Sigmoid colon (tissue), 7 donors: ENCODE measurements around the gene B4GALT6. TPM values are rescaled to one million over a fixed set of nuclear protein-coding genes. Genes with fewer than 3 reads are reported as not detected.

ENCODE experiments used
- DNase-seq: peaks from one replicate; pipeline ENCODE4 v3.0.0-alpha.2; 2019
- H3K27ac ChIP-seq, 4 donors: fragments of 200-600 bp; sonication (generic); one replicate each; pipeline ENCODE4 v1.5.1; 2016 to 2019; ENCODE audit warnings: mild to moderate bottlenecking in 1 of 4
- H3K27me3 ChIP-seq, 3 donors: fragments of 200-600 bp; sonication (generic); one replicate each; pipeline ENCODE4 v1.5.1; 2019; ENCODE audit warnings: mild to moderate bottlenecking in 1 of 3
- H3K36me3 ChIP-seq, 4 donors: fragments of 200-600 bp; sonication (generic); one replicate each; pipeline ENCODE4 v1.5.1; 2016 to 2019
- H3K4me1 ChIP-seq, 4 donors: fragments of 200-600 bp; sonication (generic); one replicate each; pipeline ENCODE4 v1.5.1; 2017 to 2019
- H3K4me3 ChIP-seq, 4 donors: fragments of 200-600 bp; sonication (generic); one replicate each; pipeline ENCODE4 v1.5.1; 2017 to 2019; ENCODE audit warnings: mild to moderate bottlenecking in 2 of 4, moderate library complexity in 1 of 4
- H3K9me3 ChIP-seq, 4 donors: fragments of 200-600 bp in 3 of 4; sonication (generic) in 3 of 4; one replicate each; pipeline versions ENCODE4 v1.5.1 to v1.6.1; 2013 to 2019
- EP300 ChIP-seq, 4 donors: sonication (generic); formaldehyde crosslinking; IDR thresholded peaks; one replicate each; pipeline ENCODE4 v1.6.1; 2017; ENCODE audit warnings: antibody characterized with exemption in 4 of 4
- POLR2A ChIP-seq, 2 donors: fragments of 450-650 bp; IDR thresholded peaks; one replicate each; pipeline ENCODE4 v1.6.1; 2016; ENCODE audit warnings: antibody characterized with exemption in 2 of 2, mild to moderate bottlenecking in 2 of 2, moderate library complexity in 2 of 2
- POLR2AphosphoS5 ChIP-seq, 4 donors: sonication (generic); formaldehyde crosslinking; IDR thresholded peaks; one replicate each; pipeline ENCODE4 v1.6.1; 2017; ENCODE audit warnings: antibody characterized with exemption in 4 of 4
- WGBS, 2 donors: extraction: QIAGEN DNeasy Blood & Tissue Kit; methylation state at CpG; one replicate each; pipeline ENCODE4 v1.1.7; 2013; 5-methylcytosine and 5-hydroxymethylcytosine counted together
- intact Hi-C: fragments of 100-400 bp; cut with DNase I; formaldehyde crosslinking; loops from one replicate; pipeline ENCODE4 v1.15.1; 2023
- polyA plus RNA-seq, 3 donors: library from polyadenylated mRNA; stranded (reverse); fragments of 200-250 nt; gene quantifications; one replicate each; pipeline ENCODE4 v1.2.3, GENCODE V29; 2013
- total RNA-seq, 4 donors: library from RNA; depleted of rRNA; stranded (reverse); fragments of >200 nt; gene quantifications; one replicate each; pipeline ENCODE4 v1.1.0, GENCODE V29; 2016
- TF ChIP-seq, protein P1 (sequence below), 4 experiments: fragments of 450-650 bp in 3 of 4; fragments of 200-600 bp in 1 of 4; IDR thresholded peaks; one replicate each; pipeline ENCODE4 v1.5.1; 2016 to 2019; ENCODE audit warnings: antibody characterized with exemption in 4 of 4, mild to moderate bottlenecking in 3 of 4, moderate library complexity in 2 of 4
- donor health status: healthy with polysubstance abuse.
- donor health status: Bipolar disorder and iron deficiency.
- donor health status: healthy.

The B4GALT6 gene
- total and polyA plus RNA-seq, 7 donors = 1.2 to 7.8 (median 4.7) TPM; not detected in 1

DNA sequence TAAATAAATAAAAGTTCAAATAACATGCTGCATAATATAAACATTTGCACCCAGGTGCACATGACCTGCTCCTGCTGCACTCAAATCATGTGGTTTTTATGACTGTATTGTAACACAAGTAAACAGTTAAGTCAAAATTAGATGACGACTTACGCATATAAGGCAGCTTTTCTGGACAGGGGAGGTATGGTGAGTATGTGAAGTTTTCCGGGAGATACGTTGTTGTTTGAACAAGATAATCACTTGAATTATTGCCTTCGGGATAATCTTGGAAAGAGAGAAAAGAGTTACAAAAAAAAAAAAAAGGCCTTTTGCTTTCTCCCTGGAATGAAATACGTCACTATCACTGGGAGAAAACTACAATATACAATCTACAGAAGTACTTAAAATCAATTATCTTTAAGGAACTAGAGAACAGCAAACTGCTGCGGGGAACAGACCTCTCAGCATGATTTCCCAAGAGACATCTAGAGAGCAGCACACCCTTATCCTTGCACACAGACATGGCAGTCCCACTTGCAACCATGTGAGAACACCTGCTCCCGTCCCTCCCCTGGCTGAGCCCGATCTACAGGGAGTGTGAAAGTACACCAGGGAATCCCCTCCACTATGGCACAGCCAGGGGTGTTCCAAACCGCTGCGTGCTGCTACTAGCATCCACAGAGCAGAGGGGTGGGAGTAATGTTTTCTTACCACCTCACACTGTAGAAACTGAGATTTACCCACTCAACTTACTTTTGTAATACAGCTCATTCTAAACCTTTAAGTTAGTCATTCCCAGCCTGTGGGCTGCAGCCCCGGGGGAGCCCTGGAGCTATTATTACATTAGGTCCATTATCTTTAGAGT lies 26.3 kb downstream of the B4GALT6 start:
- H3K36me3 ChIP-seq = no peaks in the 10 kb centered on the region
- no peak for DNase-seq
- H3K27ac ChIP-seq = no peak overlapping the region
- H3K27me3 ChIP-seq = no peaks in the 10 kb centered on the region
- no peak overlapping the region for H3K4me3 ChIP-seq
- H3K9me3 ChIP-seq = no peaks in the 10 kb centered on the region
- no peaks in the 10 kb centered on the region for H3K4me1 ChIP-seq
- WGBS, 2 donors = 21 to 54% methylated on average over 12 of the region's 12 CpGs
- TF ChIP-seq POLR2A (IDR thresholded peaks at IDR 0.05) (no peak), EP300 (IDR thresholded peaks at IDR 0.05) (no peak), POLR2AphosphoS5 (IDR thresholded peaks at IDR 0.05) (no peak)
- TF ChIP-seq, protein P1, sequence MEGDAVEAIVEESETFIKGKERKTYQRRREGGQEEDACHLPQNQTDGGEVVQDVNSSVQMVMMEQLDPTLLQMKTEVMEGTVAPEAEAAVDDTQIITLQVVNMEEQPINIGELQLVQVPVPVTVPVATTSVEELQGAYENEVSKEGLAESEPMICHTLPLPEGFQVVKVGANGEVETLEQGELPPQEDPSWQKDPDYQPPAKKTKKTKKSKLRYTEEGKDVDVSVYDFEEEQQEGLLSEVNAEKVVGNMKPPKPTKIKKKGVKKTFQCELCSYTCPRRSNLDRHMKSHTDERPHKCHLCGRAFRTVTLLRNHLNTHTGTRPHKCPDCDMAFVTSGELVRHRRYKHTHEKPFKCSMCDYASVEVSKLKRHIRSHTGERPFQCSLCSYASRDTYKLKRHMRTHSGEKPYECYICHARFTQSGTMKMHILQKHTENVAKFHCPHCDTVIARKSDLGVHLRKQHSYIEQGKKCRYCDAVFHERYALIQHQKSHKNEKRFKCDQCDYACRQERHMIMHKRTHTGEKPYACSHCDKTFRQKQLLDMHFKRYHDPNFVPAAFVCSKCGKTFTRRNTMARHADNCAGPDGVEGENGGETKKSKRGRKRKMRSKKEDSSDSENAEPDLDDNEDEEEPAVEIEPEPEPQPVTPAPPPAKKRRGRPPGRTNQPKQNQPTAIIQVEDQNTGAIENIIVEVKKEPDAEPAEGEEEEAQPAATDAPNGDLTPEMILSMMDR (IDR thresholded peaks at IDR 0.05) = no peak
- intact Hi-C loops = no loop called here

GRCh38 chr18:31656754-31657153 lies 27.6 kb downstream of the B4GALT6 start:
- intact Hi-C loops = no loop called here
- 90 to 95% methylated on average over 2 of the region's 2 CpGs for WGBS, 2 donors

GRCh38 chr18:31655354-31655753 lies 29.0 kb downstream of the B4GALT6 start:
- TF ChIP-seq, protein P1 (IDR thresholded peaks at IDR 0.05) = no peak
- TF ChIP-seq POLR2AphosphoS5 (IDR thresholded peaks at IDR 0.05) (no peak), EP300 (IDR thresholded peaks at IDR 0.05) (no peak), POLR2A (IDR thresholded peaks at IDR 0.05) (no peak)
- no peaks in the 10 kb centered on the region for H3K4me1 ChIP-seq
- WGBS, 2 donors = 82 to 98% methylated on average over 4 of the region's 4 CpGs

More at GRCh38 chr18:31656754-31657153, 27.6 kb downstream of the B4GALT6 start:
- H3K4me3 ChIP-seq = no peak overlapping the region
- H3K9me3 ChIP-seq = no peaks in the 10 kb centered on the region
- H3K36me3 ChIP-seq = no peaks in the 10 kb centered on the region
- TF ChIP-seq, protein P1 (IDR thresholded peaks at IDR 0.05) = no peak
- TF ChIP-seq EP300 (IDR thresholded peaks at IDR 0.05) = no peak
- TF ChIP-seq POLR2A (IDR thresholded peaks at IDR 0.05) = no peak
- TF ChIP-seq POLR2AphosphoS5 (IDR thresholded peaks at IDR 0.05) = no peak
- no peak overlapping the region for H3K27ac ChIP-seq
- H3K4me1 ChIP-seq = no peaks in the 10 kb centered on the region
- H3K27me3 ChIP-seq = no peaks in the 10 kb centered on the region
- no peak for DNase-seq

GRCh38 chr18:31652877-31653276 lies 31.5 kb downstream of the B4GALT6 start:
- Histone ChIP-seq H3K4me3 (no peak overlapping the region), H3K36me3 (no peaks in the 10 kb centered on the region), H3K9me3 (no peaks in the 10 kb centered on the region), H3K27ac (no peak overlapping the region), H3K4me1 (no peaks in the 10 kb centered on the region), H3K27me3 (no peaks in the 10 kb centered on the region)
- intact Hi-C loops = no loop called here
- DNase-seq = no peak
- 88 to 92% methylated on average over 3 of the region's 3 CpGs for WGBS, 2 donors
- no peak for TF ChIP-seq POLR2AphosphoS5 (IDR thresholded peaks at IDR 0.05)
- TF ChIP-seq EP300 (IDR thresholded peaks at IDR 0.05) = no peak
- TF ChIP-seq POLR2A (IDR thresholded peaks at IDR 0.05) = no peak
- TF ChIP-seq, protein P1 (IDR thresholded peaks at IDR 0.05) = no peak

More at GRCh38 chr18:31655354-31655753, 29.0 kb downstream of the B4GALT6 start:
- no peak overlapping the region for H3K27ac ChIP-seq
- no peak for DNase-seq
- no peaks in the 10 kb centered on the region for H3K36me3 ChIP-seq
- intact Hi-C loops = no loop called here
- H3K9me3 ChIP-seq = no peaks in the 10 kb centered on the region
- no peaks in the 10 kb centered on the region for H3K27me3 ChIP-seq
- H3K4me3 ChIP-seq = no peak overlapping the region
